ENCODE results near the gene ZDHHC5.

GRCh38 chr11:57742087-57742452 lies 74.2 kb downstream of the ZDHHC5 start:
- TF ChIP-seq CTCF (tag by site-specific recombination; IDR thresholded peaks at IDR 0.05) (no peak), ZNF280D (tag by site-specific recombination; IDR thresholded peaks at IDR 0.05) (no peak), ZBTB26 (tag by site-specific recombination; optimal IDR thresholded peaks at IDR 0.05) (no peak), ZNF175 (tag by site-specific recombination; IDR thresholded peaks at IDR 0.05) (no peak)

Data from HEK293 (cell line).